NK-92 (cell line): ENCODE measurements around the gene CACNA1I.

ENCODE experiments used
- DNase-seq: peaks from one replicate; lab custom pipeline; 2025; ENCODE audit not compliant: unreplicated experiment; lab: John Stamatoyannopoulos, UW

Gene CACNA1I

DNA sequence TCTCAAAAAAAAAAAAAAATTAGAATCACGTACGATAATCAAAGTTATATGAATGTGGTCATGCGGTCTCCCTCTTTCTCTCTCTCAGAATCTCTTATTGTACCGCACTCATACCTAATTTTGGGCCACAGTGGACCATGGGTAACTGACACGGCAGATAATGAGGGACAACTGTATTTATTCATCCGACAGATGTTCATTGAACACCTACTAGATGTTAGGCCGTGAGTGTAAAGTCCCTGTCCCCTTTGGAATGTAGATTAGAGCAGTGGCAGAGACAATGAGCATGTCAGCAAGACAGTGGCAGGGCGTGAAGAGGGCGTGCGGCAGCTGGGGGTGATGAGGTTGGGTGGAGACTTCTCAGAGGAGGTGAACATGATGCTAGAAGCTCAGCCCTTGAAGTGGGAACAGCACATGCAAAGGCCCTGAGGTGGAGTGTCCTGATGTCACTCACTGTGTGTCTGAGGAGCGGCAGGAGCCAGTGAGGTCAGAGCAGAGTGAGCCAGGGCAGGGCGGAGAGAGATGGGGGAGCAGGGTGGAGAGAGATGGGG, 25.1 kb downstream of the CACNA1I start:
- DNase-seq: no peak

DNA sequence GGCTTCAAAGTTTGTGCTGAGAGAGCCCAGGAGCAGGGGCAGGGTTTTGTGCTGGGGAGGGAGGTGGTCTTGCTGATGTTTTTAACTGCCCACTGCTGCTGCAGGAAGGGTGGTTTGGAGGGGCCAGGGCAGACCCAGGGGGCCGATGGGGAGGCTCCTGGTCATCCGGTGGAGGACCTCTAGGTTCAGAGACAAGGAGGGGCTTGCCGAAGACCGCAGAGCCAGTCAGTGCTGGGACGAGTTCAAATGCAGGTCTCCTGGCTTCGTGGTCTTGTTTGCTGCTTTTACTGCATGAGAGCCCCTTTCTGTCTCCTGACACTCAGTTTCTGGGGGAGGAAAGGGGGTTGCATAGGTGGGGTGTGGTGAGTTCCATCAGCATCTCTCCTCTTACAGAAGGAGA, 26.0 kb downstream of the CACNA1I start:
- no peak for DNase-seq

DNA sequence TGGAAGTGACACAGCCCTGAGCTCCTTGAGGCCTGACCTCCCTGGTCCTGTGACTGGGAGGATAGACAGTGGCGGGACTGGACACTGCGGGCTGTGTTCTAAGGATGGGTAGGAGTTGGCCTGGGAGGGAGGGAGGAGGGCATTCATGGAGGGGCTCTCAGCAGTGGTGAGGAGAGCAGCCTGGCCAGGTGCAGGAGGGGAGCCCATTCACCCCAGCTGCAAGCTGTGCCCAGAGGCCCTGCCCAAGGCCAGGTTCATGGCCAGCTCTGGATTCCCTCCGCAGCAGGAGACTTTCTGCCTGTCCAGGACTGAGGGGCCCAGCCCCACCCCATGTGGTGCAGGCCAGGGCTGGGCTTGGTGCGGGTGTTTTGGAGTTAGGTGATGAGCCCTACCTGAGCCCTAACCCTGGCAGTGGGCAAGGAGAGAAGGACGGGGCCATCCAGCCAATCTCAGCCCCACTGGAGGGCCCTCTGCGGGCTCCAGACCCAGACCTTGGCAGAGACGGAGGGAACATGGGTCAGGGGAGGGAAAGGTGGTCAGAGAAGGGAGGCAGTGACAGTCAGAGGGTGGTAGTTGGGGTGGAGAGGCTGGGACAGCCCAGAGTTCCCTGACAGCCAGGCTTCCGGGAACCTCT, 26.8 kb downstream of the CACNA1I start:
- no peak for DNase-seq

DNA sequence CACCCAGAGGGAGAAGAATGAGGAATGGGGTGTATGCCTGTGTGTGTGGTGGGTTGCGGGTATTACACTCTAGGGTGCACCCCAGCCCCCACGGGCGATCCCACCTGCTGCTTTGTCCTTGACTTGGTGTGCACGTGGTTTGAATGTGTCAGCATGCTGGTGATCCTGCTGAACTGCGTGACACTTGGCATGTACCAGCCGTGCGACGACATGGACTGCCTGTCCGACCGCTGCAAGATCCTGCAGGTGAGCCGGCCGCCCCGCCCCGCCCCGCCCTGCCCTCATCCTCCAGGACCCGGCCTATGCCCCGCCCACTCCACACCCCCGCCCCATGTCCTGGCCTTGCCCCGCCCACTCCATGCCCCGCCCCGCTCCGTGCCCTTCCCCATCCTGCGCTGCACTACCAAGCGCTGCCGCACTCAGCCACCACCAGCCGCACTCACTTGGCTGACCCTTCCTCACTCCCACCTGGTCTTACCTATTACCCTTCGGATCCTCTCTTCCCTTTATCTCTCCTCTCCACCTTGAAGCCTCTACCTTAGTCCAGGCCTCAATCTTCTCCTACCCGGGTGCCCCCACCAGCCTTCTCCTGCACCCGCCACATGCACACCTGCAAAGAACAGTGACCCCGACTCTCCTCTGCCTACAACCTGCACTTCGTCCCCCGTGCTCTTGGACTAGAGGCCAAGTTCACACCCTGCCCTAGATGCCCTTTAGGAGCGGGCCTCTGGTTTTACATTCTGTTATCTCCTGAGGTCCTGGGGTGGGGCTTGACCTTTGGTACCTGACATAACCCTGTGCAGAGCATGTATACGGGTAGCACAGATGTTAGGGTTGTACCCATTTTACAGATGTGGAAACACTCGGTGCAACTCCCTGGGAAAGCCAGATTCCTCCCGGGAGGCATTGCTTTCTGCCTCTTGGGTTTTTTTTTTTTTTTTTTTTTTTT, 27.7 kb downstream of the CACNA1I start:
- no peak for DNase-seq

DNA sequence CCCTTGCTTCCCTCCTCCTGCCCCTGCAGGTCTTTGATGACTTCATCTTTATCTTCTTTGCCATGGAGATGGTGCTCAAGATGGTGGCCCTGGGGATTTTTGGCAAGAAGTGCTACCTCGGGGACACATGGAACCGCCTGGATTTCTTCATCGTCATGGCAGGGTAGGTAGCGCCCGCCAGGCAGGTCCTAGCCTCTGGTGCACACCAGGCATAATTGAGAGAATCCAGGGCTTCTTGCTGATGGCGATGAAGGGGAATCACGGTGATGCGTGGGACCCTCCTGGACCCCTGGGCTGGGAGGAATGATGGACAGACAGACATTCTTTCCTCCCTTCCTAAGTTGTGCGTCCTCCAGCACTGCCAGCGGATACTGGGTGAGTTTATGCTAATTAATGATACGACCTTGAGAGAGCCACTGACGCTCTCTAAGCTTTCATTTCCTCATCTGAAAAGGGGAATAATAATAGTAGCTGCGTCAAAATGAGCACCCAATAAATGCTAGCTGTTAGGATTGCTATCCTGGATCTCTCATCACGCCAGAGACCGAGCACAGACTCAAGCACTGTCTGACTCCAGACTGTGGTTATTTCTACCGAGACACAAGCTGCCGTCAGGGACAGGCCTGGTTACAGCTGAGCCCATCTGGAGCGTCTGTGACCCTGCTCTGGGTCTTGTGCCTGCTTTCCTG, 30.1 kb downstream of the CACNA1I start:
- DNase-seq: no peak

DNA sequence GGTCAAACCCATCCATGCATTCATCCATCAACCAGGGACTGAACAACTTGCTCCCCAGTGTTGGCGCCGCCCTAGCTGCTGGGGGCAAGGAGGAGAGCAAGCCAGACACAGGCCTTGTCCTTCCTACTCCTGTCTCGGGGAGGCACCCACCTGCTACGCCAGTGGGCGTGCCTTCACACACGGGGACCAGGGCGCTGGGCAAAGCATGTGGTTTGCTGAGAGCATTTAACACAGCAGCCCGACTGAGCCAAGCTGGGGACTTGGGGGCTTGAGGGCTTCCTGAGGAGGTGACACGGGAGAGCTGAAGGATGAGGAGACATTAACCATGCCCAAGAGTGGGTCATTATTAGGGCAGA, 30.6 kb downstream of the CACNA1I start:
- no peak for DNase-seq

DNA sequence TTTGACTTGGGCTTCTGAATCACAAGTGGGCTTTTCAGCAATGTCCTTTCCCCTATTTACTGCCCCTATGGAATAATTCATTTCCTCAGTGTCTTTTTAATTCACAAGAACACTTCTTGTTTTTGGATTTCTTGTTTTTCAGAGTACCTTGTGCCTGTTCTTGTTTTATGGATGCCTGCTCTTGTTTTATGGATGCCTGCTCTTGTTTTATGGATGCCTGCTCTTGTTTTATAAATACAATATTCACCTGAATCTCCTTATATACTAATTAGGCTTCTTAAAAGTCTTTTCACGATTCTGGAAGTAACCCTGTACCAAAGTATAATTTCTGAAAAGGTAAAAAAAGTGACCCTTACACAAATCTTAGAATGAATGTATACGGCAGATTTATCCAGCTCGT, 32.8 kb downstream of the CACNA1I start:
- DNase-seq: no peak

DNA sequence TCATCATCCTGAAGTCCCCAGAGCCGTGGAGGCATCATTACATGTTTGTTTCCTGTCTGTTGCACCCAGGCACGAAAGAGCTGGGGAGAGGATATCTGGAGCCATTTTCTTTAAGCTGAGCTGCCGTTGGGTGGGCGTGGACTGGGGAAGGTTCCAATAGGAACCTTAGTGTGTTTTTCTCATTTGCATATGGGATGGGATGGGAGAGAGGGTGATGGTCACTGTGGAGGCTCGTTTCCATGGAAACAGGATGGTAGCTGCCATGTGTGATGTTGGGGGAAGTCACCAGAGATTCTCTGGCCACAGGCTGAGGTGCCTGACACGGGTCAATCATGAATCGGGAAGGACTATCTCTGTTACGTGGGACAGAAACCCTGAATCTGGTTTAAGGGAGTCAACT, 39.7 kb downstream of the CACNA1I start:
- no peak for DNase-seq

DNA sequence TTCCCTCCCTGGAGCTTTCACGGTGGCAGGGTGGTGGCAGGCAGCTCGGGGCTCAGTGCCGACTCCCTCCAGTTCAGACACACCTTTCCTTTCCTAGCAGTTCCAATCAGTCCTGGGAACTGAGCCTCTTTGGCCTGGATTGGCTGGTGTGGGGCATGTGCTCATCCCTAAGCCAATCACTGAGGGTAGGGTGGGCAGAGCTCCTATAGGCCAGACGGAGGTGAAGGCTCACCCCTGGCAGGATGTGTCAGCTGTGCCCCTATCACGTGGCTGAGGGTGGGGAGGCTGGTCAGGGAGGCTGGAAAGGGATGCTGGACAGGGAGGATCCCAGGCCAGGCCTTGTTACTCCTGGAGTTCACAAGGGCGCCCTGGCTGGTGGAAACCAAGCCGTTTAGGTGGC, 40.2 kb downstream of the CACNA1I start:
- DNase-seq: no peak

DNA sequence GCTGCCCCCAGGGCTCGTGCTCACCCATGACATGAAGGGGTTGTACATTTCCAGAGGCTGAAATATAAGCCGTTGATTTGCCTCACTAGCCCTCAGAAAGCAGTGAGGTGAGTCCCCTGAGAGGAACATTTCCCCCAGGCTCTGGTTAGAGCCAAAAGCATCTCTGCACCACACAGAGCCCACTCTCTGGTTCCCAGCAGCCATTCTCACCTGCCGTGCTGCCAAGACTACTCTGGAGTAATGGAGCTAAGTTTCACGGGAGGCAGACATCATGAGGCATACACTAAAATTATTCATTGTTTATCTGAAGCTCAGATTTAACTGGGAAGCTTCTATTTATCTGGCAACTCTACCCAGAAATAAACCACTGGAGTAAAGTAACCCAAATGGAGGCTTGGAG, 40.8 kb downstream of the CACNA1I start:
- DNase-seq: no peak

DNA sequence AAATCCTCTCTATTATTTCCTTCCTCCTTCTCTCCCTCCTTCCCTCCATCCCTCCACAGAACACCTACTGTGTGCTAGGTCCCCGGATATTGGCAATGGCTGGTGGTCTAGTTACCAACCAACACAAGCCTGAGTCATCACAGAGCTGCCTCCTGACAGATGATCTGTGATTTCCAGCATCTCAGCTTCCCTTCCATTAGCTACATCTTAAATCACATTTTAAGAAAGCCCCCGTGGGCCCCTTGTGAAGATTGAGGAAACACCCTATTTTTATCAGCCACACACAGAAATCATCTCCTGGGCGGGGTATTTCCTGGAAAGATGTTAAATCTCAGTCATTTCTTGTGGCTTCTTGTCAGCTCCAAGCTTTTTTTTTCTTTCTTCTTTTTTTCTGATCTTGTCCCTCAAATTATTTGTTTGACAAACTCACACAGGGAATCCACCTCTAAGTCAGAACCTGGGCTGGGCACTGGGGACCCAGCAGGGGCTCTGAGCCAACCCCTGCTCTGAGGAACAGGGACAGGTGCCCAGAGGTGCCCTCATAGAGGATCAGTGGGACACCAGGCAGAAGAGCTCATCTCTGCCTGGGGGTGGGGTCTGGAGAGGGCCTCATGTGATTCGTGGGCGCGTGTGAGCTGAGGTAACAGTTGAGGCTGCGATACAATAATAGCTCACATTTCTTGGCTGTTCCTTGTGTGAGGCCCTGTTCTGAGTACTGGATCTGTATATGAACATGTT, 42.4 kb downstream of the CACNA1I start:
- DNase-seq: no peak

DNA sequence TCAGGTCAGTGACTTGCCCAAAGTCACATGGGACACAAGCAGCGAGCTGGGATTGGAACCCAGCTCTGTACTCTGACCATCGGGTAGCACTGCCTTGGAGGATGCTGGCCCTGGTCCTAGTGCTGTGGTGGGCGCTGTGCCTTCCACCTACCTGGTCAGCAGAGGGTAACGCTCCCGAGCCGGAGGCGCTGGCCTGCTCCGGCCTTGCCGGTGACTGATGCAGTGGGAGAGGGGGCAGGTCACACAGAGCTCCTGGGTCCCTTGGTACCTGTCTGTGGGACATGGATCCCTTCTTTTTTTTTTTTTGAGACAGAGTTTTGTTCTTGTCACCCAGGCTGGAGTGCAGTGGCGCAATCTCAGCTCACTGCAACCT, 43.0 kb downstream of the CACNA1I start:
- DNase-seq: no peak

DNA sequence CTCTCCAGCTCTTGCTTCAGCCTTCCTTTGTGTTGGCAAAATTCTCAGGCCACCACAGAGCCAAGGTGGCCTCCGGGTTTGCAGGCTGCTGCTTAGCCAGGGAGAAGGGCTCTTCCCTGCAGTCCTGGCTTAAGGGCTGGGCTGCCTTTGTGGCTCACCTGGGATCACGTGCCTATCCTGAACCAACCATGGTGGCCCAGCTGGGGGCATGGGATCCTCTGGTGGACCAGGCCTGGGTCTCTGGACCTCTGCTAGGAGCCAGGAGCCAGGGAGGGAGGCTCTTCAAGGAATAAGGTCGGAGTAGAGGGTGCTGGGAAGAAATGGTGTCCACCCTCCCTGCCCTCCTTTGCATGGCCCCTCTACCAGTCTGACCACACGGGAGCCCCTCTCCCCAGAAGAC, 43.9 kb downstream of the CACNA1I start:
- no peak for DNase-seq

DNA sequence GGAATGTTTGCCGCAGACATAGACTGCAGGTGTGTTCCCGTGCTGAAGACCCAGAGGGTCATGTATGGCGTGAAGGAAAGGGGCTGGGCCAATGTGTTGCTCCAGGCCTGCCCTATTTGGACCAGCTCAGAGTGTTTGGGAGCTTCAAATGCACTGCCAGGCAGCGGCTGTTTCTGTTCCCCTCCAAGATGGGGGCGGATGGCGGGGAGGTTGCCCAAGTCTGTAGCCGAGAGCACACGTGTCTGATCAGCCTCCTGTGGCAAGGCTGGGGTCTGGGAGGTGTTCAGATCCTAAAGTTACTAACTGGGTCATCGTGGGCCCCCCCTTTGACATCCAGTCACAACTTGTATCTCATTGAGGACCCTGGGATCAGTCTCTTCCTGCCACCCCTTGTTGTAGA, 45.5 kb downstream of the CACNA1I start:
- DNase-seq: no peak

DNA sequence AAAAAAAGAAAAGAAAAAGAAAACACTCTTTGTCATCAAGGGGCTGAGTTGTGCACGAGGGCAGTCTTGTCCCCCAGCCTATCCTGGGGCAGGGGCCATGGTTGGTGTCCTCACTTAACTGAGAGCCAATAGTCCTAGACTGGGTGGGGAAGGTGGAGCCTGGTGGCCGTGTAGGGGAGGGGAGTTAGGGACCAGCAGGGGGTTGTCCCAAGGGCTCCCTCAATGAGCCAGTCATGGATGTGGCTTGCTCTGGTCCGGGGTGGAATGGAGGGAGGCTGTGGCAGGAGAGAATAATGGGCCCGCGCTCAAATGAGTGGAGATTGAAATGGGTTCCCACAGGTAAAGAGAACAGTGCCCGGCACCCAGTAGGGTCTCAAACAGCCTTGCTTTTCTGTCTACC, 46.2 kb downstream of the CACNA1I start:
- no peak for DNase-seq

DNA sequence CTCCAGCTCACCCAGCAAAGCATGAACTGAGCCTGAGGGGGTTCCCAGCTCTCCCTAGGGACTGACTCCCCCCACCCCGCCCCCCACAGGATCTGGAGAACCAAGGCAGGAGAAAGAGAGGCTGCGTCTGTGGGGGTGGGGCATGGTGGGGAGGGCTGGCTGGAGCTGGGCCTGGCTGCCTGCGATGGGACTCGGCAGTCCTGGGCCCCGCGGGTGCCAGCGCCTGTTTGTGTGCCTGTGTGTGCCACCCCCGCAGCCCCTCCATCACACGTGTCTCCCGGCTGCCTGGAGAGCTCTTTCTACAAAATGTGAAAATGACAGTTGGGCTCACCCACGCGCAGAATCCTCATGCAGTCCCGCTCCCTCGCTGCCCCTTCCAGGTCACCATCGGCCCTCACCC, 46.8 kb downstream of the CACNA1I start:
- no peak for DNase-seq

DNA sequence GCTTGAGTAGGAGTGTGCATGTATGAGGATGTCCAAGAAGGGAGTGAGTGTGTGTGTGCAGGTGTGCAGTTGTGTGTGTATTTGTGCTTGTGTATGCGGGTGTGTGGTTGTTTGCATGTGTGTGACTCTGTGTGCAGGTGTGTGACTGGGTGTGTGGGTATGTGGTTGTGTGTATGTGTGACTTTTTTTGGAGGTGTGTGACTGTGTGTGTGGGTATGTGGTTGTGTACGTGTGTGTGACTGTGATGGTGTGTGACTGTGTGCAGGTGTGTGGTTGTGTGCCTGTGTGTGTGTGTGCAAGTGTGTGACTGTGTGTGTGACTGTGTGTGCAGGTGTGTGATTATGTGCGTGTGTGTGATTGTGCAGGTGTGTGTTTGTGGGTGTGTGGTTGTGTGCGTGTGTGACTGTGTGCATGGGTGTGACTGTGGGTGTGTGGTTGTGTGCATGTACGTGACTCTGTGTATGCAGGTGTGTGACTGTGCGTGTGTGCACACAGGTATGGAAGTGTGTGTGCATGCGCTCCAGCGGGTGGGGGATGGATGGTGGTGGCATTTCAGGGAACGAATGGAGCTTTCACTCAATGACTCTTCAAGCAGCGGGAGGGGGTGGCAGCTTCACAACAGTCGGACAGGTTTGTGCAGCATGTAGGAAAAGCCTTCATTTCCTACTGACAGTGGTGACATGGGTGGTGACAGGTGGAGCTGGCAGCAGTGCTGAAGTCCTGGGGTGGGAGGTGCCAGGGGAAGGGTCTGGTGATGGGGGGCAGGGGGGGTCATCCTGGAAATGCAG, 47.6 kb downstream of the CACNA1I start:
- DNase-seq: no peak

DNA sequence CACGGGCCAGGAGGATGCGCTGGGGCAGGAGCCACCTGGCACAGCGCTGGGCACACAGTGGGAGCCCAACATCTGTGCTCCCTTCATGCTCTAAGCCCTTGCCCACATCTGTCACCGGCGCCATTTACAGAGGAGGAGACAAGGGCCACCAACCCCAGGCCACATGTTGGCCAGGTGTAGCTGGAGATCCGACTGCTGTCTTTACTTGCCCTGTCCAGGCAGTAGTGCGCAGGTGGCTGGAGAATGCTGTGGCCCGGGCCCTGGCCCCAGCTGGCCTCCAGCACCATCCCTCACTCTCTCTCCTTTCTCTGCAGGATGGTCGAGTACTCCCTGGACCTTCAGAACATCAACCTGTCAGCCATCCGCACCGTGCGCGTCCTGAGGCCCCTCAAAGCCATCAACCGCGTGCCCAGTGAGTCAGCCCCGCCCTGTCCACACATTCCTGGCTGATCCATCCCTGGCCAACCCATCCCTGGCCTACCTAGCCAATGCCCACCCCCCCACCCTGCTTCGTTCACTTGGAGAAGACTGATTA, 48.5 kb downstream of the CACNA1I start:
- no peak for DNase-seq

DNA sequence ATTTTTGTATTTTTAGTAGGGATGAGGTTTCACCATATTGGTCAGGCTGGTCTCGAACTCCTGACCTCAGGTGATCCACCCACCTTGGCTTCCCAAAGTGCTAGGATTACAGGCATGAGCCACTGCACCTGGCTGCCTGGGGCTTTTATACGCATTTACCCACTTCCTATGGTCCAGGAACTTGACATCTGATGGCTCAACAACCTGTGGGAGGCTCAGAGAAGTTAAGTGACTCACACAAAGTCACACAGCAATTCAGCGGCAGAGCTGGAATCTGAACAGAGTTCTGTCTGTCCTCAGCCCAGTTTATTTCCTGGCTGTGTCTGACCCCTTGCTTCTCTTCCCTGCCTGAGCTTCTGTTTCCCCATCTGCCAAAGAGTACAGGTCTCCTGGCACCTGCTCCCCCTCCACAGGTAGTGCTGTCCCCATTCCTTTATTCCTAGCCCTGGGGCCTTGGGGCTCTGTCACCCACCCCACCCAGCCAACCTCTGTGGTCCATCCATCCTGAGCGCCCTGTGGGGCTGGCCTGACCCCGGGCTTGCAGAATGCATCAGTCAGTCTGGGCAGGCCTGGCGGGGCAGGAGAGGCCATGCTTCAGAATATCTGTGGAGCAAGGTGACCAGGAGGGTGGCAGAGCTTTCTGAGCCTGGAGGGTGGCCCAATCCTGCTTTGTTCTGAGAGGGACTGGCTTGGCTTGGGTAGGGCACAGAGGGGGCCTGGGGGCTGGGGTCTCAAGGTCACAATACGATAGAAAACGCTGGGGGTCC, 50.6 kb downstream of the CACNA1I start:
- DNase-seq: no peak
